T47D (cell line): Measurements from ENCODE around the gene PTBP2.

ENCODE experiments used
- DNase-seq, 2 experiments: peaks; one replicate each; pipeline versions ENCODE4 v3.0.0 to v3.0.0-alpha.2; 2011 to 2012; ENCODE audit warnings: low read depth in 1 of 2, low spot score in 1 of 2
- JUND ChIP-seq: IDR thresholded peaks from 2 replicates; pipeline ENCODE4 v1.6.1; 2012; ENCODE audit warnings: low read depth
- in situ Hi-C: cut with HindIII; loops from 2 replicates; pipeline ENCODE4 v1.10.0; 2016; ENCODE audit warnings: low sequenced_read_pairs, low pct_unique_long_range_greater_than_20kb

PTBP2 gene

GRCh38 chr1:96714881-96715280, 6.7 kb upstream of the PTBP2 start:
- TF ChIP-seq JUND, result no peak
- in situ Hi-C loops, result no loop called here
- no peak for DNase-seq

DNA sequence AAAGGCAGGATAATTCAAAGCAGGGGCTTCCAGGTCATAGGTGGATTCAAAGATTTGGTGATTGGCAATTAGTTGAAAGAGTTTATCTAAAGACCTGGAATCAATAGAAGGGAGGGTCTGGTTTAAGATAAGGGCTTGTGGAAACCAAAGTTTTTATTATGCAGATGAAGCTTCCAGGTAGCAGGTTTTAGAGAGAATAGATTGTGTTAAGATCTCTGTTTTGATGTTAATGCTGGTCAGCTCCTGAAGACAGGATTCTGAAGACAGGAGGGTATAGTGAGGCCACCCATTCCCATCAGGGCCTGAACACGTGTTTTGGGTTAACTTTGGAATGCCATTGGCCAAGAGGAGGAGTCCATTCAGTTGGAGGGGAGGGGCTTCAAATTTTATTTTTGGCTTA, 6.1 kb upstream of the PTBP2 start:
- no peak for TF ChIP-seq JUND
- DNase-seq, result no peak
- in situ Hi-C loops, result no loop called here

- in situ Hi-C loops, result no loop called here
These were observed 550 bp upstream of the PTBP2 start for GRCh38 chr1:96721053-96721415.

DNA sequence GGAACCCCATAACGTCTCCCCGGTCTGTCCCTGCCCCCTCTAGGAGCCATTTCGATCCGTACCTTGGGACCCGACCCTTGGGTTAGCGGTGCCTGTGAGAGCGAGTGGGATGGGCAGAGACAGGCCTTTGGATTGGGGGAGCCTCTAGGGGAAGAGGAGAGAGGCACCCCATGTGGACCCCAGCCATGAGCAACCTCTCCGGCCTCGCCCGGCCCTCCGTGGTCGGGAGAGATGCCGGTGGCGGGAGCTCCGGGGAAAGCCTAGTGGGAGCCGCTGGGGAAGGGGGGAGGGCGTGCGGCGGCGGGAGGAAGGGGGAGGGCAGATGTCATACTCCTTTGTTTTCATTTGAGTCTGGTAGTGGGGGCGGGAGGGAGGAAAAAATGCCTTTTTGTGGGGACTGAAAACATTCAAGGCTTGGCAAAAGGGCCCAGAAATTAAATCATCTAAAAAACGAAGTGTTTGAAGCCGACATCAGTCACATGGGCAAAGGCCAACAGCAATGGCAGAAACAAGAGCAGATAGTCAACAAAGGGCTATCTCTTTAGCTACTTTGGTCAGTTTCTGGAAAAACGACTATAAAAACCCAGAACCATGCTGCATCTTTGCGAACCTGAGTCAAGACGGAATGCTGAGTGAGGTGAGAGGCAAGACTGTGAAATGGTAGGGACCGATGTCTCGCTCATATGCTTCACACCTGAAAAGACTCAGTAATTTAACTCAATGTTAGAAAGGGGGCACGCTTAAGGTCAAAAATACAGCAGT, 758 bp downstream of the PTBP2 start:
- DNase-seq, result peak; percentile 10 to 28

More at GRCh38 chr1:96721053-96721415, 550 bp upstream of the PTBP2 start:
- DNase-seq, result no peak
- no peak for TF ChIP-seq JUND

GRCh38 chr1:96722958-96723357, 1.4 kb downstream of the PTBP2 start:
- no peak for DNase-seq
- in situ Hi-C loops, result no loop called here
- no peak for TF ChIP-seq JUND

More for the DNA sequence above, 758 bp downstream of the PTBP2 start:
- in situ Hi-C loops, result no loop called here
- no peak for TF ChIP-seq JUND

- no peak for TF ChIP-seq JUND
- no peak for DNase-seq
- in situ Hi-C loops, result no loop called here
These were observed 1.8 kb downstream of the PTBP2 start for GRCh38 chr1:96723377-96723776.

- no peak for DNase-seq
- TF ChIP-seq JUND, result no peak
- in situ Hi-C loops, result no loop called here
These were observed 2.4 kb downstream of the PTBP2 start for GRCh38 chr1:96723936-96724335.

- in situ Hi-C loops, result no loop called here
- no peak for DNase-seq
- TF ChIP-seq JUND, result no peak
These were observed 6.3 kb downstream of the PTBP2 start for GRCh38 chr1:96727860-96728259.

- in situ Hi-C loops, result no loop called here
- DNase-seq, result no peak
- TF ChIP-seq JUND, result no peak
These were observed 9.2 kb downstream of the PTBP2 start for GRCh38 chr1:96730574-96731298.

- TF ChIP-seq JUND, result no peak
- in situ Hi-C loops, result no loop called here
- DNase-seq, result no peak
These were observed 19.8 kb downstream of the PTBP2 start for GRCh38 chr1:96741335-96741734.

GRCh38 chr1:96746440-96747420, 25.1 kb downstream of the PTBP2 start:
- in situ Hi-C loops, result no loop called here
- no peak for TF ChIP-seq JUND
- no peak for DNase-seq

DNA sequence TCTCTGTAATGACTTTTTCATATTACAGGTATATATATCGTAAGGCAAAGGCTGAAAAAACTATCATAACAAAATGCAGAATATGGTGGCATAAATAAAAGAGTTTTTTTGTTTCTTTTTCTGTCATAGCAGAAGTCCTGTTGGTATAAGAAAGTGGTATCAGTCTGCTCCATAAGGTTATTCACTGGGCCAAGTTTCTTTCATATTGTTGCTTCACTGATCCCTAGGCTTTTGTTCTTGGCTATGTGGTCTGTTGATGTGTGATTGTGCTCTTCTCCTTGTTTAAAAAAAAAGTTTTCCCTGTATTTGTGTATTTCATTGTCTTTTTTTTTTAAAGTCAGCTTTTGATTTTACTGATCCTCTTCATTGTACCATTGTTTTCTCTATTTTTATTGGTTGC, 26.0 kb downstream of the PTBP2 start:
- DNase-seq, result no peak
- no peak for TF ChIP-seq JUND
- in situ Hi-C loops, result no loop called here
